Subcutaneous preadipocyte (primary cell): ENCODE measurements around the gene TTC12. TPM values are rescaled to one million over a fixed set of nuclear protein-coding genes. Genes with fewer than 3 reads are reported as not detected.

Experiments
- total RNA-seq: library from RNA; depleted of rRNA; stranded (reverse); fragments of >200 nt; gene quantifications from 2 replicates; pipeline ENCODE4 v1.2.3, GENCODE V29; 2012

The TTC12 gene
- 14.9 and 18.4 TPM in 2 replicates for total RNA-seq

DNA sequence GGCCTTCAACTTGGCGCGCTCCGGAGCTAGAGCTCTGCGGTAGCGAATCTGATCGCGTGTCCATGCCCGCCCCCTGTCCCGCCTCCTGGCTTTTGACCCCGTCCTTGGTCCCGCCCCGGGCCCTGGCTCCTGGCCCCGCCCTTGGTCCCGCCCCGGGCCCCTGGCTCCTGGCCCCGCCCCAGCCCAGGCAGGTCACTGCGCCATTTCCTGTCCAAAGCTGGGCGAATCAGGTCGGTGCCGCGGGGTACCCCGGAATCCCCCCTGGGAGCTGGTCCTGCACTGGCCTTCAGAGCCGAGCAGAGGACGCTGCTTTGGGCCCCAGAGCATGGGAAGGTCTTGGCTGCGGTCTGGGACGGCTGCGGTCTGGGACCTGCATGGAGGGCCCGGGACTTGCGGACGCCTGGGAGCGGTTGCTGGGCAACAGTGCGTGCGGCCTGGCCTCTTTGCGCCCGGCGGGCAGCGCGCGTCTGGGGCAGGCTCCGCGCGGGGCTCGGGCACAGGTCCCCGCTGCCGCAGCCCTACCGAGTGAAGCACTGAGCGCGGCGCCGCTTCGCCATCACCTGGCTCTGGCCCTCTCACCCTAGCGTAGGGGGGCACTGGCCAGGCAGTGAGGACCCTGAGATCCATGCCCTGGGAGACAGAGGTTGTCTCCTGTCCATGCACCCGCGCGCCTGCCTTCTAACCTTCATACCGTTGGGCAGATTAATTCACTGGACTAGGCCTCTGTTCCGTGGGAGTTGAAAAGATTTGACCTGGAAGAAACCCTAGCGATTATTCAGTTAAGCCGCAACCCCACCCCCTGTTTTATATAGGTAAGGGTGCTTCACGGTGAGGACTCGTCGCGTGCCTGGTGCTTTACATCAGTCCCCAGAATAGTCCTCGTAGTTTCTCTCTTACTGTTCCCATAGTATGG lies at the start of gene TTC12:
Gene TTC12, plus strand, starts transcription at position 195 of the 913 bp plus-strand sequence. CDS start 1,675 bp downstream, outside the sequence.

GRCh38 chr11:113387605-113388211 lies 73.3 kb downstream of the TTC12 start, which contains the start of gene ANKK1:
ANKK1 (plus strand) TSS chr11:113387779; CDS start chr11:113387885, 106 bp downstream.

Other genes with a start within 250 kb of the TTC12 start
- gene ANKK1, start 73.2 kb downstream of the TTC12 start, total RNA-seq: under 0.01 TPM in 1 of 2 replicates, not detected in the other
- not detected in 2 replicates for gene DRD2, start 160.8 kb downstream of the TTC12 start, total RNA-seq